Right lobe of liver (tissue), 6 donors: ENCODE results near the gene LVRN. TPM values are rescaled to one million over a fixed set of nuclear protein-coding genes. Genes with fewer than 3 reads are reported as not detected.

ENCODE experiments used
- ATAC-seq, 4 donors: fragments of 200-7000 bp; cut with Tn5 transposase; one replicate each; pipeline ENCODE4 v1.9.1; 2020; ENCODE audit warnings: mild to moderate bottlenecking in 4 of 4, moderate library complexity in 4 of 4
- DNase-seq, 3 donors: peaks; one replicate each; pipeline ENCODE4 v3.0.0-alpha.2; 2020
- H3K27ac ChIP-seq, 3 donors: fragments of 200-600 bp; one replicate each; pipeline ENCODE4 v1.8.0; 2022
- H3K27me3 ChIP-seq, 2 donors: fragments of 200-600 bp; one replicate each; pipeline ENCODE4 v1.8.0; 2022
- H3K36me3 ChIP-seq, 4 donors: fragments of 200-600 bp; sonication (generic) in 1 of 4; one replicate each; pipeline versions ENCODE4 v1.5.1 to v1.8.0; 2017 to 2022; ENCODE audit warnings: control low read depth in 1 of 4
- H3K4me1 ChIP-seq, 4 donors: fragments of 200-600 bp; sonication (generic) in 1 of 4; one replicate each; pipeline versions ENCODE4 v1.5.1 to v1.8.0; 2017 to 2022; ENCODE audit warnings: control low read depth in 1 of 4
- H3K4me3 ChIP-seq, 3 donors: fragments of 200-600 bp; one replicate each; pipeline ENCODE4 v1.8.0; 2022
- H3K9me3 ChIP-seq, 4 donors: fragments of 200-600 bp; sonication (generic) in 1 of 4; one replicate each; pipeline versions ENCODE4 v1.5.1 to v1.8.0; 2017 to 2022; ENCODE audit warnings: control low read depth in 1 of 4
- POLR2A ChIP-seq: fragments of 450-650 bp; IDR thresholded peaks from one replicate; pipeline ENCODE4 v1.6.1; 2017; ENCODE audit warnings: antibody characterized with exemption, mild to moderate bottlenecking
- WGBS: methylation state at CpG from one replicate; pipeline ENCODE4 v1.1.6; 2018; ENCODE audit warnings: low coverage, low lambda C conversion rate; ENCODE audit not compliant: insufficient coverage; ENCODE audit errors: missing lambda C conversion rate; 5-methylcytosine and 5-hydroxymethylcytosine counted together
- intact Hi-C, 2 donors: fragments of 100-400 bp; cut with DNase I; formaldehyde crosslinking; loops; one replicate each; pipeline versions ENCODE4 v1.11.2 to v1.14.1; 2022
- total RNA-seq, 6 experiments: library from RNA; depleted of rRNA in 2 of 6; stranded (reverse); fragments of >200 nt in 2 of 6; fragmentation: NEBNext Ultra II Directional in 3 of 6; extraction: Animal tissue kit (Norgen Biotek cat#: 25700) in 3 of 6; gene quantifications; one replicate each; pipeline versions ENCODE4 v1.1.0 to v1.2.4, GENCODE V29; 2016 to 2023
- TF ChIP-seq, protein P1 (sequence below), 4 donors: fragments of 200-600 bp in 3 of 4; fragments of 450-650 bp in 1 of 4; IDR thresholded peaks; one replicate each; pipeline versions ENCODE4 v1.5.1 to v1.8.0; 2016 to 2022; ENCODE audit warnings: antibody characterized with exemption in 4 of 4, mild to moderate bottlenecking in 2 of 4
- donor health status: DM: no; HTN: yes; CAD: no.
- donor health status: DM: no; HTN: no; CAD: no.
- donor health status: DM: no; HTN: no; CAD: no.
- donor health status: DM: no; HTN: yes; CAD: no.
- donor health status: DM: no; HTN: yes; CAD: no.

The LVRN gene
- total RNA-seq, 6 experiments from 2014 or later: 0.07 to 0.11 TPM; not detected in 4

DNA sequence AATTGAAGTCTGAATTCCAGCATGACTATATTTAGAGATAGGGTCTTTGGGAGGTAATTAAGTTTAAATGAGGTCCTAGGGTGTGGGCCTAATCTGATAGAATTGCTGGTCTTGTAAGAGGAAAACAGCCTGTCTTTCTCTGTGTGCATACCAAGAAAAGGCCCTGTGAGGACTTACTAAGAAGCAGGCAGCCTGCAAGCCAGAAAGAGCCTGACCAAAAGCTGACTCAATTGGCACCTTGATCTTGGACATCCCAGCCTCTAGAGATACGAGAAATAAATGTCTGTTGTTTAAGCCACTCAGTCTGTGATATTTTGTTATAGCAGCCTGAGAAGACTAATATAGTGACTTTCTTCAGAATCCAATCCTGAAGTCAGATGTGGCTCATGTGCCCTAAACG is 84.5 kb downstream of the LVRN start:
- no peak overlapping the region for H3K27ac ChIP-seq
- H3K27me3 ChIP-seq: no peaks in the 10 kb centered on the region
- 80% methylated on average over 2 of the region's 2 CpGs for whole genome bisulfite sequencing
- DNase-seq: no peak
- H3K4me3 ChIP-seq: no peak overlapping the region
- intact Hi-C loops: no loop called here
- H3K4me1 ChIP-seq: no peaks in the 10 kb centered on the region
- no peak for ATAC-seq
- H3K36me3 ChIP-seq: no peaks in the 10 kb centered on the region
- TF ChIP-seq POLR2A: no peak
- TF ChIP-seq, protein P1, sequence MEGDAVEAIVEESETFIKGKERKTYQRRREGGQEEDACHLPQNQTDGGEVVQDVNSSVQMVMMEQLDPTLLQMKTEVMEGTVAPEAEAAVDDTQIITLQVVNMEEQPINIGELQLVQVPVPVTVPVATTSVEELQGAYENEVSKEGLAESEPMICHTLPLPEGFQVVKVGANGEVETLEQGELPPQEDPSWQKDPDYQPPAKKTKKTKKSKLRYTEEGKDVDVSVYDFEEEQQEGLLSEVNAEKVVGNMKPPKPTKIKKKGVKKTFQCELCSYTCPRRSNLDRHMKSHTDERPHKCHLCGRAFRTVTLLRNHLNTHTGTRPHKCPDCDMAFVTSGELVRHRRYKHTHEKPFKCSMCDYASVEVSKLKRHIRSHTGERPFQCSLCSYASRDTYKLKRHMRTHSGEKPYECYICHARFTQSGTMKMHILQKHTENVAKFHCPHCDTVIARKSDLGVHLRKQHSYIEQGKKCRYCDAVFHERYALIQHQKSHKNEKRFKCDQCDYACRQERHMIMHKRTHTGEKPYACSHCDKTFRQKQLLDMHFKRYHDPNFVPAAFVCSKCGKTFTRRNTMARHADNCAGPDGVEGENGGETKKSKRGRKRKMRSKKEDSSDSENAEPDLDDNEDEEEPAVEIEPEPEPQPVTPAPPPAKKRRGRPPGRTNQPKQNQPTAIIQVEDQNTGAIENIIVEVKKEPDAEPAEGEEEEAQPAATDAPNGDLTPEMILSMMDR (IDR thresholded peaks at IDR 0.05): no peak
- H3K9me3 ChIP-seq: no peaks in the 10 kb centered on the region

DNA sequence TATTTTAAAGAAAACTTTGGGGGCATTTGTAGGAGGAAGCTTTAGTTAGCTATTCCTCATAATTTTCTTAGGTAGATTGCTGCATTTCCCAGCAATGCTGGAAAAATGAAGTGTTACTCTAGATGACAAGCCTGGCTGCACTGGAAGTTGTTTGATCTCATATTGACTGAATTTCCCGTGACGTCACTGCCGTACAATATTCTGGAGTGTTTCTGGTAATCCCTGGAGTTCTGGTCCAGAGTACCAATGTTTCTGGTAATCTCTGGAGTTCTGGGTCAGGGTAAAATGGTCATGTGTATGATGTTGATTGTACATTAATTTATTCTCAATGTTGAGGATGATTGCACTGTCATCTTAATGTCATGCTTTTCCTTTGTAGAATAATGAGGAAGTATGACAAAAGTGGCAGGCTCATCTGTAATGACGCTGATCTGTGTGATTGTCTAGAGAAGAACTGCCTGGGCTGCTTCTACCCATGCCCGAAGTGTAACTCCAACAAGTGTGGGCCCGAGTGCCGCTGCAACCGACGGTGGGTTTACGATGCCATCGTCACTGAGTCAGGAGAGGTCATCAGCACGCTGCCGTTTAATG is 96.2 kb downstream of the LVRN start:
- H3K9me3 ChIP-seq: no peaks in the 10 kb centered on the region
- no peaks in the 10 kb centered on the region for H3K36me3 ChIP-seq
- DNase-seq (no peak), ATAC-seq (no peak)
- WGBS: 87% methylated on average over 12 of the region's 13 CpGs
- H3K27ac ChIP-seq: no peak overlapping the region
- no peak overlapping the region for H3K4me3 ChIP-seq
- TF ChIP-seq POLR2A: no peak
- intact Hi-C loops: no loop called here
- no peaks in the 10 kb centered on the region for H3K4me1 ChIP-seq
- H3K27me3 ChIP-seq: no peaks in the 10 kb centered on the region

DNA sequence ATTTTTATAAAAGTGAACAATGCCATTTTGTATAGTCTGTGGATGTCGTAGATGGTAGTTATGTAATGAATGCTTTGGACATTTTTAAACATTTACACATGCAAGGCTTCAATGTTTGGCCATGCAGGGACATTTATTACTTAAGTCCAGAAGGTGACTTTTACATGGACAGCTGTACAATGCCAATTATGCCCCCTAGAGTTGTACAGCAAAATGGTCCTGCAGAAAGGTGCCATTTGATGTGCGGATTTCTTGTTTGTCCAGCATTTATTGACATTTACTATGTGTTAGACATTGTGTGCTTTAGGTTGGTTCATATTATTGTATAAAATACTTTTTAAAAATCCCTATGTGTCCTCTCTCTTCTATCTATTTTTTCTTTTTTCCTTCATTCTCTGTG is 100.1 kb downstream of the LVRN start:
- Histone ChIP-seq H3K9me3 (no peaks in the 10 kb centered on the region), H3K27ac (no peak overlapping the region), H3K27me3 (no peaks in the 10 kb centered on the region), H3K36me3 (no peaks in the 10 kb centered on the region), H3K4me1 (no peaks in the 10 kb centered on the region), H3K4me3 (no peak overlapping the region)
- no peak for TF ChIP-seq POLR2A
- TF ChIP-seq, protein P1 (IDR thresholded peaks at IDR 0.05): no peak
- WGBS: 84% methylated on average over 2 of the region's 2 CpGs
- intact Hi-C loops: no loop called here
- DNase-seq (no peak), ATAC-seq (no peak)

DNA sequence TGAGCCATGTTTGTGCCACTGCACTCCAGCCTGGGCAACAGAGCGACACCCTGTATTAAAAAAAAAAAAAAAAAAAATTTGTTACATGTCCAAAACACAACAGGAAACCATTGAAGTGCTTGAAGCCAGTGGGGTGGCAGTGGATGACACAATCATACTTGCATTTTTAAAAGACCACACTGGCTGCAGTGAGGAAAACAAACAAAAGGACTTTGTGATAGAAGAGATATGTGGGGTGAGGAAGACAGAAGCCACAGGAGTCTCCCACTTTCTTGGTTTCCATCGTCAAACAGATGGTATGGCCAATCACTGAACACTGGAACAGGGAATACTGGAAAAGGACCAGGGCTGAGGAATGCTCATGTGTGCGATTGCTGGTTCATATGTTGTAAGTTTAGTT is 101.7 kb downstream of the LVRN start:
- no peak overlapping the region for H3K27ac ChIP-seq
- DNase-seq: no peak
- H3K27me3 ChIP-seq: no peaks in the 10 kb centered on the region
- no peaks in the 10 kb centered on the region for H3K4me1 ChIP-seq
- TF ChIP-seq, protein P1 (IDR thresholded peaks at IDR 0.05): no peak
- TF ChIP-seq POLR2A: no peak
- no peaks in the 10 kb centered on the region for H3K9me3 ChIP-seq
- intact Hi-C loops: no loop called here
- no peak for ATAC-seq
- H3K36me3 ChIP-seq: no peaks in the 10 kb centered on the region
- WGBS: 63% methylated on average over 3 of the region's 3 CpGs
- no peak overlapping the region for H3K4me3 ChIP-seq

DNA sequence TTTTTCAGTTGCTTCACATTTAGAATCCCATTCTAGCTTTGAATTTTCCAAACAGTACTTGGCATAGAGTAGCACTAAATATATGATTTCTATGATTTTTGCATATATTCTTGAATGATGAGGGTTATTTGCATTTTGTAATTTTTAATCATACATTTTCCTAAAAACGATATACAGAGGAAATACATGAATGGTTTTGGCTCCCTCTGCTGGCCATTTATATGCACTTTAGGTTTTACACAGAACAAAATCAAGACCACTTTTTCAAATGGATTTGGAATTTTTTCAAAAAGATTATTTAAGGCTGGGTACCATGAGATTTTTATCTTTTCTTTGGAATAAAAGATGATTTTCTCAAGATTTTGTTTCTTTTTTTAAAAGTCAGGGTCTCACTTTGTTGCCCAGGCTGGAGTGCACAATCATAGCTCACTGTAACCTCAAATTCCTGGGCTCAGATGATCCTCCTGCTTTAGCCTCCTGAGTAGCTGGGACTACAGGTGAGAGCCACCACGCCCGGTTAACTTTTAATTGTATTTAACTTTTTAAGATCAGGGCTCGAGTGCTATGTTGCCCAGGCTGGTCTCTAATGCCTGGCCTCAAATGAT is 105.9 kb downstream of the LVRN start:
- DNase-seq (no peak), ATAC-seq (peak; percentile 55 to 71 (median 66))
- no peaks in the 10 kb centered on the region for H3K9me3 ChIP-seq
- TF ChIP-seq, protein P1 (IDR thresholded peaks at IDR 0.05): peak; percentile 78 to 88 (median 87)
- TF ChIP-seq POLR2A: no peak
- no peak overlapping the region for H3K4me3 ChIP-seq
- intact Hi-C loops: no loop called here
- H3K27ac ChIP-seq: no peak overlapping the region
- no peaks in the 10 kb centered on the region for H3K36me3 ChIP-seq
- no peaks in the 10 kb centered on the region for H3K4me1 ChIP-seq
- no peaks in the 10 kb centered on the region for H3K27me3 ChIP-seq
- WGBS: 11% methylated on average over 4 of the region's 4 CpGs
